Measurements from ENCODE around the gene COA1.

DNA sequence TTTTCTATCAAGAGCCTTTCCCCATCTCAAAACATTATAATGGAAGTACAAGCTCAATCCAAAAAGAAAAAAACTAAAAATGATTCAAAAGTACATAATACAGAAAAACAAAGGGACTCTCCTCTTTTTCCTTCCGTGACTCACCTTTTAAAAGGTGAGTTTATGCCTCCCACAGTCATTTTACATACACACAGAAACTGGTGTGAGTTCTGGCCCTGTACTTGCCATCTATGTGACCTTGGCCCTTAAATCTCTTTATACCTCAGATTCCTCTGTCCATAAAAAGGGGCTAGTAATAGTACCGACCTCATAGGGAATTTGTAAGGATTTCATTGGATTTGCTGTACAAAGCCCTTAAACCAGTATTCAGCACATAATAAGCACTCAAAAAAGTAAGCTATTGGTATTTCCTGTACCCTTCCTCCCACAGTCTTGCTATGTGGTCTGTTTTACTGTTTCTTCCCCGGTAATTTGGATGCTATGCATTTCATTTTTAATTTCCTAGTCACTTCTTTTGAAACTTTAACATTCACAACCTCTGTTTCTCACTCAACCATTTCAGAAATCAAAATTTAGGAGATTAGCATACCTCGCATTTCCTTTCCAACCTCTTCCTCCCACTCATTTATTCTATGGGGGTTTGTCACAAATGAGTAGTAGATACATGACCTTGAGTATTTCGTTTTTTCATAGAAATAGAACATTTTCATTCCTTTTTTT lies 107.4 kb downstream of the COA1 start:
- TF ChIP-seq EZH2phosphoT487 (IDR thresholded peaks at IDR 0.05; ENCODE audit: insufficient read depth, low read depth) = no peak
- no peak for TF ChIP-seq EZH2 (IDR thresholded peaks at IDR 0.05; ENCODE audit: insufficient read depth, poor library complexity, severe bottlenecking)
